Choroid plexus epithelial cell (primary cell): ENCODE measurements around the gene KCNJ5.

Experiments used
- DNase-seq: peaks from one replicate; pipeline ENCODE4 v3.0.0-alpha.2; 2010; ENCODE audit warnings: low read depth
- H3K4me3 ChIP-seq: 2 replicates; pipeline ENCODE4 v1.5.1; 2011; ENCODE audit warnings: low read depth, mild to moderate bottlenecking, control low read depth, low read length, moderate library complexity
- CTCF ChIP-seq: conservative IDR thresholded peaks from 2 replicates; pipeline ENCODE4 v1.5.1; 2011; ENCODE audit warnings: low read depth, mild to moderate bottlenecking, control low read depth, inconsistent platforms, low read length, moderate library complexity

Gene KCNJ5

DNA sequence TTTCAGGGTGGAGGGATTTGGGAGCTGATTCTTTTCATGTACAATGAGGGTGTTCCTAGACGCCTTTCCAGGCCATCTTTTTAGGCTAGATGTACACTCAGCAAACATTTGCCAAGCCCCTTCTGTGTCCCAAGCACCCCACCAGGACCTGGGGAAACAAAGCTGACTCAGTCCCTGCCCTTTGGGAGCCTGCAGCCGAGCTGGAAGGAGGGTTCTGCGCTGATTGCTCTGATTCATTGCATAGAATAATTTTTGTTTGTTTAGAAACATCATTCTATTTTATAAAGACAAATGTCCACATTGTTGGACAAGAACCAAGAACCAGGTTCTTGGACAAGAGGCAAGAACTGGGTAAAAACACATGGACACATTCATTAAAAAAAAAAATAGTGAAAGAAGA lies 34.8 kb downstream of the KCNJ5 start:
- no peak overlapping the region for H3K4me3 ChIP-seq
- TF ChIP-seq CTCF, result no peak
- DNase-seq, result no peak

- no peak for DNase-seq
- no peak for TF ChIP-seq CTCF
- H3K4me3 ChIP-seq, result no peak overlapping the region
These were observed 35.4 kb downstream of the KCNJ5 start for GRCh38 chr11:128926437-128927107.

DNA sequence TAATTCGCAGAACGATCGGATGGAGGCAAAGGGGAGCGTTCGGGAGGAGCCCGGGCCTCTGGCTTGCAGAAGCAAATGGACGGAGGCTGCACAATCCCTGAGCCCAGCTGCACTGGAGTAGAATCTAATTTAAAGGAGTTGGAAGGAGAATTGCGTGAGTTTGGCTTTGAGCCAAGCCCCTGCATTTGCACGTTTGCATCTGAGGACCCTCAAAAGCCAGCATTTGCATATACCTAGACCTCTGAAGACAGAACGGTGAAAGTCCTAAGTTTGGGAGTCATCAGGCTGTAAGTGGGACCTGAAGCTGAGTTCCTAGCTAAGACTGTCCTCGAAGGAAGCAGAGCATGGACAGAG lies 35.9 kb downstream of the KCNJ5 start:
- TF ChIP-seq CTCF, result no peak
- no peak for DNase-seq
- H3K4me3 ChIP-seq, result no peak overlapping the region

- TF ChIP-seq CTCF, result no peak
- H3K4me3 ChIP-seq, result no peak overlapping the region
- no peak for DNase-seq
These were observed 36.7 kb downstream of the KCNJ5 start for GRCh38 chr11:128927683-128928336.

GRCh38 chr11:128928400-128928799 lies 37.2 kb downstream of the KCNJ5 start:
- no peak overlapping the region for H3K4me3 ChIP-seq
- TF ChIP-seq CTCF, result no peak
- DNase-seq, result no peak

GRCh38 chr11:128929468-128929867 lies 38.3 kb downstream of the KCNJ5 start:
- TF ChIP-seq CTCF, result no peak
- H3K4me3 ChIP-seq, result no peak overlapping the region
- DNase-seq, result no peak

- TF ChIP-seq CTCF, result no peak
- DNase-seq, result peak; percentile 14
- no peak overlapping the region for H3K4me3 ChIP-seq
These were observed 38.8 kb downstream of the KCNJ5 start for GRCh38 chr11:128929991-128930390.
